A673 (cell line): ENCODE measurements around the gene AMZ1. TPM values are rescaled to one million over a fixed set of nuclear protein-coding genes. Genes with fewer than 3 reads are reported as not detected.

Experiments
- BruUV-seq: library from RNA; stranded (reverse); fragments of 400-500 nt; replicated peaks from 2 replicates; lab custom pipeline; 2021; lab: Mats Ljungman, UMichigan
- CTCF ChIA-PET: fragments of 300-600 bp; sonication (Branson Sonifier 250); formaldehyde crosslinking; loops from one replicate; lab custom pipeline; 2022; ENCODE audit warnings: antibody characterized with exemption; lab: Charles Lee
- POLR2A ChIA-PET: fragments of 300-600 bp; sonication (Branson Sonifier 250); formaldehyde crosslinking; loops from one replicate; lab custom pipeline; 2022; ENCODE audit warnings: antibody characterized with exemption; ENCODE audit not compliant: low non-redundant PET; lab: Charles Lee
- DNase-seq: peaks from one replicate; pipeline ENCODE4 v3.0.0-alpha.2; 2015; ENCODE audit warnings: low spot score
- H3K27ac ChIP-seq: fragments of 200-600 bp; sonication (generic); 2 replicates; pipeline ENCODE4 v1.5.1; 2016; ENCODE audit warnings: mixed run types, low read depth, mild to moderate bottlenecking, mixed read lengths, antibody characterized with exemption, low read length; ENCODE audit not compliant: poor library complexity, severe bottlenecking
- H3K27me3 ChIP-seq: fragments of 200-600 bp; sonication (generic); replicated peaks from 2 replicates; pipeline ENCODE4 v1.6.1; 2017; ENCODE audit warnings: mixed run types, low read depth, mild to moderate bottlenecking, mixed read lengths, antibody characterized with exemption, low read length; ENCODE audit not compliant: insufficient read depth, poor library complexity
- H3K36me3 ChIP-seq: fragments of 200-600 bp; sonication (generic); 2 replicates; pipeline ENCODE4 v1.6.1; 2016; ENCODE audit warnings: mixed run types, mild to moderate bottlenecking, mixed read lengths, antibody characterized with exemption, low read length; ENCODE audit not compliant: insufficient read depth, poor library complexity, severe bottlenecking
- H3K4me1 ChIP-seq: fragments of 200-600 bp; sonication (generic); 2 replicates; pipeline ENCODE4 v1.6.1; 2017; ENCODE audit warnings: mixed run types, mild to moderate bottlenecking, mixed read lengths, antibody characterized with exemption, low read length; ENCODE audit not compliant: insufficient read depth, poor library complexity, severe bottlenecking
- H3K4me3 ChIP-seq: fragments of 200-600 bp; sonication (generic); 2 replicates; pipeline ENCODE4 v1.5.1; 2016; ENCODE audit warnings: low read depth, mixed run types, mild to moderate bottlenecking, mixed read lengths, low read length; ENCODE audit not compliant: poor library complexity, severe bottlenecking
- H3K9me3 ChIP-seq: fragments of 200-600 bp; sonication (generic); 2 replicates; pipeline ENCODE4 v1.6.1; 2016; ENCODE audit warnings: mixed run types, low read depth, mild to moderate bottlenecking, mixed read lengths, antibody characterized with exemption, low read length; ENCODE audit not compliant: poor library complexity, severe bottlenecking
- EZH2 ChIP-seq: fragments of 200-600 bp; sonication (generic); IDR thresholded peaks from 2 replicates; pipeline ENCODE4 v1.6.1; 2017; ENCODE audit warnings: borderline replicate concordance, low read depth, mild to moderate bottlenecking, mixed read lengths, antibody characterized with exemption, low read length; ENCODE audit not compliant: poor library complexity, severe bottlenecking
- intact Hi-C: fragments of 100-400 bp; cut with micrococcal nuclease; formaldehyde crosslinking; loops from one replicate; pipeline ENCODE4 v1.10.0; 2022; ENCODE audit not compliant: unreplicated experiment
- total RNA-seq: library from RNA; stranded (reverse); gene quantifications from 2 replicates; pipeline ENCODE4 v1.2.3, GENCODE V29; 2021
- TF ChIP-seq, protein P1 (sequence below): fragments of 300-800, 200-600 bp; sonication (generic); conservative IDR thresholded peaks from 2 replicates; pipeline ENCODE4 v1.5.1; 2017; ENCODE audit warnings: low read depth, mild to moderate bottlenecking, antibody characterized with exemption, low read length, moderate library complexity, mixed read lengths

AMZ1 gene
- total RNA-seq, 1 experiment from 2014 or later = not detected

DNA sequence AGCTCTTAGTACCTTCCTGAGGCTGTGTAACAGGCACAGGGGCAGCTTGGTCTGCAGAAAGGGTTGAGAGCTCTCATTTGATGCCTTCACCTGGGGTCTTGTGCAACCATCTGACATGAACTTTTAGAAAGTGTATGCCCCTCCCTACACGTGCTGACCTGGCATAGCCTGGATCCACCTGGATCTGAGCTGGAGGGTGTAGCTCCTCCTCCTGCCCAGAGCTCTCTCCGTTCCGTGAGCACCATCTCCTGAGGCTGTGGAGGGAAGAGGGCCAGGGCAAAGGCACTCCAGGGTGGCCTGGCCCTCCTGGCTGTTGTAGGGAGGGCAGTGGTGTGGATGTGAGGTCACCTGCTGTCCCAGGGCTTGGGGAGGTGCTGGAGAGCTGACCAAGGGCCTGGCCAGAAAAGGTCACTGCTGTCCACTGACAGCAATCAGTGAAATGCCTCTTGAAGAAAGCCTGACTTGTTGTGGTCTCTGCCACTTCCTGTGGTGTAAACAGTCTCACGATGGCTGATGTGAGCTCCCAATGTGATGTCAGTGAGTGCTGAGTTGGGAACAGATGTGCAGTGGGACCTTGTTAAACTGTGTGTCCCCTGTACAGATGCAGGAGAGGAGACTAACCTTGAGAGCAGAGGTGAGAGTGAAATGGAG lies 23.0 kb downstream of the AMZ1 start:
- POLR2A ChIA-PET = no interaction called here

DNA sequence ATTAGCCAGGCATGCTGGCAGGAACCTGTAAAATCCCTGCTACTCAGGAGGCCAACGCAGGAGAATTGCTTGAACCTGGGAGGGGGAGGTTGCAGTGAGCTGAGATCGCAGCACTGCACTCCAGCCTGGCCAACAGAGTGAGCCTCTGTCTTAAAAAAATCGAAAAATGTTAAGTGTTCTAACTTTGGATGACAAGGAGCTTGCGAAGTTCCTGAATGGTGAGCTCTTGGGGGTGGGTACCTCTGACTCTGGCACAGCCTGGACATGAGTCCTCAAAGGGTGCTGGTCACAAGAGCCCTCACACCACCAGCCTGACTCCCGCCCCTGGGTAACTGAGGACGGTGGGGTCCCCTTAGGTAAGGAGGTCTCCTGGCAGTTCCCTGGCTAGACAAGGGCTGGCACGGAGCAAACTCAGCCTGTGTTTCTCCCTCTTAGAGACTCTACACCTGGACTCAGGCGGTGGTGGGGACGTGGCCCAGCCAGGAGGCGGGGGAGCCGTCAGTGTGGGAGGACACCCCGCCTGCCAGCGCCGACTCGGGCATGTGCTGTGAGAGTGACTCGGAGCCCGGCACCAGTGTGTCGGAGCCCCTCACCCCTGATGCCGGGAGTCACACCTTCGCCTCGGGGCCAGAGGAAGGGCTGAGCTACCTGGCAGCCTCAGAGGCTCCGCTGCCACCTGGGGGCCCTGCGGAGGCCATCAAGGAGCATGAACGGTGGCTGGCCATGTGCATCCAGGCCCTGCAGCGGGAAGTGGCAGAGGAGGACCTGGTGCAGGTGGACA lies 24.1 kb downstream of the AMZ1 start:
- intact Hi-C loops = loop anchor here (10.0 kb wide), 1 partner anchor 257 kb away; no protein-coding TSS in a partner anchor
- Histone ChIP-seq H3K9me3 (no peaks in the 10 kb centered on the region), H3K4me3 (no peak overlapping the region), H3K36me3 (no peaks in the 10 kb centered on the region), H3K27ac (no peak overlapping the region), H3K4me1 (no peaks in the 10 kb centered on the region), H3K27me3 (no peaks in the 10 kb centered on the region)
- ChIA-PET CTCF (no interaction called here), POLR2A (no interaction called here)
- no peak for DNase-seq
- TF ChIP-seq EZH2 = no peak
- TF ChIP-seq, protein P1, sequence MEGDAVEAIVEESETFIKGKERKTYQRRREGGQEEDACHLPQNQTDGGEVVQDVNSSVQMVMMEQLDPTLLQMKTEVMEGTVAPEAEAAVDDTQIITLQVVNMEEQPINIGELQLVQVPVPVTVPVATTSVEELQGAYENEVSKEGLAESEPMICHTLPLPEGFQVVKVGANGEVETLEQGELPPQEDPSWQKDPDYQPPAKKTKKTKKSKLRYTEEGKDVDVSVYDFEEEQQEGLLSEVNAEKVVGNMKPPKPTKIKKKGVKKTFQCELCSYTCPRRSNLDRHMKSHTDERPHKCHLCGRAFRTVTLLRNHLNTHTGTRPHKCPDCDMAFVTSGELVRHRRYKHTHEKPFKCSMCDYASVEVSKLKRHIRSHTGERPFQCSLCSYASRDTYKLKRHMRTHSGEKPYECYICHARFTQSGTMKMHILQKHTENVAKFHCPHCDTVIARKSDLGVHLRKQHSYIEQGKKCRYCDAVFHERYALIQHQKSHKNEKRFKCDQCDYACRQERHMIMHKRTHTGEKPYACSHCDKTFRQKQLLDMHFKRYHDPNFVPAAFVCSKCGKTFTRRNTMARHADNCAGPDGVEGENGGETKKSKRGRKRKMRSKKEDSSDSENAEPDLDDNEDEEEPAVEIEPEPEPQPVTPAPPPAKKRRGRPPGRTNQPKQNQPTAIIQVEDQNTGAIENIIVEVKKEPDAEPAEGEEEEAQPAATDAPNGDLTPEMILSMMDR = no peak
- BruUV-seq = no TSS peak

More for the DNA sequence above, 23.0 kb downstream of the AMZ1 start:
- Histone ChIP-seq H3K27me3 (no peaks in the 10 kb centered on the region), H3K4me1 (no peaks in the 10 kb centered on the region), H3K27ac (no peak overlapping the region), H3K9me3 (no peaks in the 10 kb centered on the region), H3K36me3 (no peaks in the 10 kb centered on the region), H3K4me3 (no peak overlapping the region)
- intact Hi-C loops = loop anchor here (10.0 kb wide), 1 partner anchor 256 kb away; no protein-coding TSS in a partner anchor
- no TSS peak for BruUV-seq
- CTCF ChIA-PET = interaction anchor here (1.0 to 1.4 kb wide), 3 partner anchors 8 to 102 kb away, joined by 4 to 8 read pairs (median 4); no protein-coding TSS in a partner anchor
- TF ChIP-seq, protein P1 = no peak
- DNase-seq = no peak

DNA sequence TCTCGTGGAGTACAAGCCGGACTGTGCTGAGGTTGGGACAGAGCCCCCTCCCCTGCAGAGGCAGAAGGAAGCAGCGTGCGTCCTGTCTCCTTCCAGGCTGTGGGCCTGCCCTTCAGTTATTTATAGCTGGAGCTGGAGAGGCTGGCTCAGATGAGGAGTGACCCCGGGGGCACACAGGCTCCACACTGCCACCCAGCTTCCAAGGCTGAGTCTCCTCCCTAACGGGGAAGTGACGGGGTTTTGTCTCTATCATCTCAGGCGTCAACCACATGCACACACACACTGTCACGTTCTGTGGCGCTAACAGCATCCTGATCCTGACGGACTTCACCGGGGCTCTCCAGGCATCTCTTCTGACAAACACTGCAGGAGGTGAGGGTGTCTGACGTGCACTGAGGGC lies 25.4 kb downstream of the AMZ1 start:
- intact Hi-C loops = loop anchor here (10.0 kb wide), 1 partner anchor 259 kb away; no protein-coding TSS in a partner anchor
- no peak overlapping the region for H3K4me3 ChIP-seq
- no peak for TF ChIP-seq EZH2
- TF ChIP-seq, protein P1 = no peak
- DNase-seq = no peak
- no peaks in the 10 kb centered on the region for H3K4me1 ChIP-seq
- H3K27ac ChIP-seq = no peak overlapping the region
- H3K9me3 ChIP-seq = no peaks in the 10 kb centered on the region
- CTCF ChIA-PET = interaction anchor here (0.6 kb wide), 1 partner anchor 373 kb away, joined by 4 read pairs; no protein-coding TSS in a partner anchor
- no TSS peak for BruUV-seq
- POLR2A ChIA-PET = no interaction called here
- H3K36me3 ChIP-seq = no peaks in the 10 kb centered on the region
- no peaks in the 10 kb centered on the region for H3K27me3 ChIP-seq
